ENCODE measurements around the gene OR52K1.

DNA sequence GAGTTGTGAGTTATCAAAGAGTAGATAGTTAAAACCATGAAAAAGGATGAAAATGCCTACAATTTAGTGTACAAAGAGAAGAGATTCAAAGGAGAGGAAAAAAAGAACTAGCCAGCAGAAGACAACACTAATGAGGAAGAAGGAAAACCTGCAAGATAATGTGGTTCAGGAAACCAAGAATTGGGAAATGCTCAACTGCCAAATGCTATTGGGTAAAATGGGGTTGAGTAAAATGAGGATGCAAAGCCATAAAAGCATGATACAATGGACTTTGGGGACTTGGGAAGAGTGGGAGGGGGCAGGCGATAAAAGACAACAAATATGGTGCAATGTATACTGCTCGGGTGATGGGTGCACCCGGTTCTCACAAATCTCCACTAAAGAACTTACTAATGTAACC is 40.9 kb upstream of the OR52K1 start:
- TF ChIP-seq, protein P1, sequence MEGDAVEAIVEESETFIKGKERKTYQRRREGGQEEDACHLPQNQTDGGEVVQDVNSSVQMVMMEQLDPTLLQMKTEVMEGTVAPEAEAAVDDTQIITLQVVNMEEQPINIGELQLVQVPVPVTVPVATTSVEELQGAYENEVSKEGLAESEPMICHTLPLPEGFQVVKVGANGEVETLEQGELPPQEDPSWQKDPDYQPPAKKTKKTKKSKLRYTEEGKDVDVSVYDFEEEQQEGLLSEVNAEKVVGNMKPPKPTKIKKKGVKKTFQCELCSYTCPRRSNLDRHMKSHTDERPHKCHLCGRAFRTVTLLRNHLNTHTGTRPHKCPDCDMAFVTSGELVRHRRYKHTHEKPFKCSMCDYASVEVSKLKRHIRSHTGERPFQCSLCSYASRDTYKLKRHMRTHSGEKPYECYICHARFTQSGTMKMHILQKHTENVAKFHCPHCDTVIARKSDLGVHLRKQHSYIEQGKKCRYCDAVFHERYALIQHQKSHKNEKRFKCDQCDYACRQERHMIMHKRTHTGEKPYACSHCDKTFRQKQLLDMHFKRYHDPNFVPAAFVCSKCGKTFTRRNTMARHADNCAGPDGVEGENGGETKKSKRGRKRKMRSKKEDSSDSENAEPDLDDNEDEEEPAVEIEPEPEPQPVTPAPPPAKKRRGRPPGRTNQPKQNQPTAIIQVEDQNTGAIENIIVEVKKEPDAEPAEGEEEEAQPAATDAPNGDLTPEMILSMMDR (conservative IDR thresholded peaks at IDR 0.05; ENCODE audit: low read length), result no peak
- no peak for TF ChIP-seq EZH2phosphoT487 (IDR thresholded peaks at IDR 0.05; ENCODE audit: borderline replicate concordance)

Data from Loucy (cell line).